ENCODE data around the gene DIPK2A.

The DIPK2A gene

GRCh38 chr3:143975554-143976152 lies 4.0 kb downstream of the DIPK2A start:
- DNase-seq: peak; percentile 40

GRCh38 chr3:143977341-143978262 lies 6.0 kb downstream of the DIPK2A start:
- DNase-seq: no peak

GRCh38 chr3:143978263-143978631 lies 6.6 kb downstream of the DIPK2A start:
- no peak for DNase-seq

GRCh38 chr3:143979041-143979440 lies 7.4 kb downstream of the DIPK2A start:
- DNase-seq: no peak

- no peak for DNase-seq
These were observed 8.2 kb downstream of the DIPK2A start for GRCh38 chr3:143979813-143980212.

GRCh38 chr3:143988306-143988705 lies 16.7 kb downstream of the DIPK2A start:
- DNase-seq: no peak

- DNase-seq: no peak
These were observed 17.8 kb downstream of the DIPK2A start for GRCh38 chr3:143989461-143989860.

- DNase-seq: no peak
These were observed 20.1 kb downstream of the DIPK2A start for GRCh38 chr3:143991713-143992112.

GRCh38 chr3:143998266-143998665 lies 26.6 kb downstream of the DIPK2A start:
- DNase-seq: peak; percentile 15

GRCh38 chr3:144003051-144003450 lies 31.4 kb downstream of the DIPK2A start:
- no peak for DNase-seq

GRCh38 chr3:144010371-144010770 lies 38.7 kb downstream of the DIPK2A start:
- no peak for DNase-seq

- DNase-seq: no peak
These were observed 39.7 kb downstream of the DIPK2A start for GRCh38 chr3:144011251-144011799.

- no peak for DNase-seq
These were observed 43.5 kb downstream of the DIPK2A start for GRCh38 chr3:144015133-144015532.

GRCh38 chr3:144018776-144019175 lies 47.2 kb downstream of the DIPK2A start:
- no peak for DNase-seq
